GM12878 (cell line): ENCODE measurements around the gene YTHDF2. TPM values are rescaled to one million over a fixed set of nuclear protein-coding genes. Genes with fewer than 3 reads are reported as not detected.

Experiments used
- ATAC-seq: fragments of 200-7000 bp; cut with Tn5 transposase; 3 replicates; pipeline ENCODE4 v1.9.1; 2020; ENCODE audit warnings: mild to moderate bottlenecking, moderate library complexity
- BruUV-seq: library from RNA; stranded (reverse); fragments of 400-500 nt; replicated peaks from 2 replicates; lab custom pipeline; 2021; lab: Mats Ljungman, UMichigan
- CTCF ChIA-PET: fragments of 300-600 bp; sonication (Branson Sonifier 250); formaldehyde crosslinking; extraction: SDS; loops from one replicate; lab custom pipeline; 2021; ENCODE audit warnings: inconsistent platforms; lab: Yijun Ruan, JAX
- POLR2A ChIA-PET: fragments of 350-600 bp; formaldehyde crosslinking; extraction: SDS; loops from one replicate; lab custom pipeline; 2021; ENCODE audit warnings: inconsistent platforms; lab: Charles Lee
- RAD21 ChIA-PET: fragments of 300-600 bp; sonication (Branson Sonifier 250); formaldehyde crosslinking; loops from one replicate; lab custom pipeline; 2023; ENCODE audit warnings: antibody characterized with exemption; ENCODE audit not compliant: unreplicated experiment; lab: Charles Lee
- SMC1A ChIA-PET: fragments of 300-600 bp; sonication (Branson Sonifier 250); formaldehyde crosslinking; loops from one replicate; lab custom pipeline; 2023; ENCODE audit not compliant: unreplicated experiment, uncharacterized antibody; lab: Charles Lee
- DNase-seq: peaks from one replicate; pipeline ENCODE4 v3.0.0-alpha.2; 2011; ENCODE audit warnings: low read depth, low spot score
- FAIRE-seq: peaks from 3 replicates; lab custom pipeline; 2011; peaks lifted over from hg19 to GRCh38; lab: Jason Lieb, UNC
- H2AFZ ChIP-seq: 2 replicates; pipeline ENCODE4 v1.6.0; 2011; ENCODE audit warnings: low read depth, low read length, control low read depth; ENCODE audit not compliant: control insufficient read depth
- H3K27ac ChIP-seq: 2 replicates; pipeline ENCODE4 v1.5.1; 2011; ENCODE audit warnings: control low read depth; ENCODE audit not compliant: control insufficient read depth, insufficient read depth
- H3K27me3 ChIP-seq, 2 experiments: replicated peaks in 1 of 2; 2 replicates each; pipeline versions ENCODE4 v1.6.0 to v1.6.1; 2011; ENCODE audit warnings: low read length in 1 of 2; ENCODE audit not compliant: control insufficient read depth in 2 of 2, insufficient read depth in 2 of 2
- H3K36me3 ChIP-seq, 2 experiments: 2 replicates each; pipeline ENCODE4 v1.5.1; 2011; ENCODE audit warnings: low read length in 1 of 2; ENCODE audit not compliant: control insufficient read depth in 2 of 2, insufficient read depth in 2 of 2
- H3K4me1 ChIP-seq: 2 replicates; pipeline ENCODE4 v1.6.1; 2011; ENCODE audit warnings: mild to moderate bottlenecking, low read length, moderate library complexity, mixed read lengths; ENCODE audit not compliant: control insufficient read depth, insufficient read depth
- H3K4me2 ChIP-seq: 2 replicates; pipeline ENCODE4 v1.6.0; 2011; ENCODE audit warnings: control low read depth; ENCODE audit not compliant: control insufficient read depth, insufficient read depth
- H3K4me3 ChIP-seq: fragments of 200-600 bp; sonication (generic); 2 replicates; pipeline ENCODE4 v1.5.1; 2016
- H3K79me2 ChIP-seq: 2 replicates; pipeline ENCODE4 v1.6.0; 2011; ENCODE audit warnings: low read length; ENCODE audit not compliant: control insufficient read depth, insufficient read depth
- H3K9ac ChIP-seq: 2 replicates; pipeline ENCODE4 v1.8.0; 2011; ENCODE audit warnings: low read length, control low read depth, mixed read lengths; ENCODE audit not compliant: control insufficient read depth, insufficient read depth
- H3K9me3 ChIP-seq: replicated peaks from 3 replicates; pipeline ENCODE4 v1.5.1; 2011; ENCODE audit warnings: mild to moderate bottlenecking, low read length; ENCODE audit not compliant: control insufficient read depth, insufficient read depth
- H4K20me1 ChIP-seq: 2 replicates; pipeline ENCODE4 v1.6.0; 2011; ENCODE audit not compliant: control insufficient read depth, insufficient read depth
- HSF1 ChIP-seq: fragments of 150-350 bp; IDR thresholded peaks from 2 replicates; pipeline ENCODE4 v1.6.1; 2014; ENCODE audit warnings: mild to moderate bottlenecking, low read depth, low read length
- IKZF1 ChIP-seq: fragments of 450-650 bp; conservative IDR thresholded peaks from 2 replicates; pipeline ENCODE4 v1.6.1; 2017; ENCODE audit warnings: antibody characterized with exemption, mild to moderate bottlenecking
- NBN ChIP-seq: fragments of 450-650 bp; IDR thresholded peaks from 2 replicates; pipeline ENCODE4 v1.6.1; 2016
- NFYA ChIP-seq: IDR thresholded peaks from 2 replicates; pipeline ENCODE4 v1.6.1; 2011; ENCODE audit warnings: low read depth, mild to moderate bottlenecking, low read length, improper control_type of control experiment, borderline replicate concordance
- PML ChIP-seq: IDR thresholded peaks from 2 replicates; pipeline ENCODE4 v1.6.1; 2012; ENCODE audit warnings: low read length, inconsistent platforms
- TBL1XR1 ChIP-seq: IDR thresholded peaks from 2 replicates; pipeline ENCODE4 v1.6.1; 2012; ENCODE audit warnings: low read depth, low read length, improper control_type of control experiment
- WRNIP1 ChIP-seq: IDR thresholded peaks from 2 replicates; pipeline ENCODE4 v1.6.1; 2011; ENCODE audit warnings: low read depth, low read length, improper control_type of control experiment, borderline replicate concordance
- WGBS: methylation state at CpG from one replicate; pipeline ENCODE4 v1.1.6; 2016; ENCODE audit warnings: low lambda C conversion rate; ENCODE audit not compliant: insufficient replicate concordance, insufficient coverage; ENCODE audit errors: missing lambda C conversion rate; 5-methylcytosine and 5-hydroxymethylcytosine counted together
- in situ Hi-C: fragments of 300-500 bp; cut with MboI; formaldehyde crosslinking; loops from 9 replicates; pipeline ENCODE4 v1.14.3; 2018; ENCODE audit warnings: mixed read lengths
- intact Hi-C: fragments of 100-400 bp; cut with micrococcal nuclease; formaldehyde crosslinking; loops from one replicate; pipeline ENCODE4 v1.14.2; 2022; ENCODE audit not compliant: unreplicated experiment
- polyA plus RNA-seq, 11 experiments: library from polyadenylated mRNA; depleted of rRNA in 4 of 11; unstranded in 6 of 11; stranded (reverse) in 5 of 11; fragments of >200 nt; fragmentation: Nextera tagmentation in 4 of 11; fragmentation: Illumina TruSeq in 1 of 11; extraction: Ambion mirVana in 4 of 11; extraction: Trizol in 1 of 11; gene quantifications; 1 replicate in 1 of 11; 2 replicates in 10 of 11; pipeline versions ENCODE4 v1.2.1 to v1.2.3, GENCODE V29; 2011 to 2016; ENCODE audit warnings: inconsistent platforms in 2 of 11, missing spikeins in 2 of 11, low read depth in 1 of 11
- total RNA-seq, 4 experiments: library from RNA; depleted of rRNA in 3 of 4; stranded (reverse); fragments of >200 nt in 3 of 4; fragmentation: Illumina TruSeq in 1 of 4; extraction: Trizol in 1 of 4; gene quantifications; 2 replicates each; pipeline versions ENCODE4 v1.2.1 to v1.2.3, GENCODE V29; 2013 to 2021

Gene YTHDF2
- total and polyA plus RNA-seq, 10 of the 15 experiments (the other 5 are each of a cell fraction or from before 2014, with no cell fraction given), result 42.4 to 121 (median 66.9) TPM

GRCh38 chr1:28796352-28797211, 59.8 kb downstream of the YTHDF2 start (continued):
- TF ChIP-seq HSF1, result no peak
- no peak for TF ChIP-seq PML
- TF ChIP-seq IKZF1, result no peak
- no peak for TF ChIP-seq NBN
- no peak for TF ChIP-seq NFYA
- no peak for TF ChIP-seq TBL1XR1

DNA sequence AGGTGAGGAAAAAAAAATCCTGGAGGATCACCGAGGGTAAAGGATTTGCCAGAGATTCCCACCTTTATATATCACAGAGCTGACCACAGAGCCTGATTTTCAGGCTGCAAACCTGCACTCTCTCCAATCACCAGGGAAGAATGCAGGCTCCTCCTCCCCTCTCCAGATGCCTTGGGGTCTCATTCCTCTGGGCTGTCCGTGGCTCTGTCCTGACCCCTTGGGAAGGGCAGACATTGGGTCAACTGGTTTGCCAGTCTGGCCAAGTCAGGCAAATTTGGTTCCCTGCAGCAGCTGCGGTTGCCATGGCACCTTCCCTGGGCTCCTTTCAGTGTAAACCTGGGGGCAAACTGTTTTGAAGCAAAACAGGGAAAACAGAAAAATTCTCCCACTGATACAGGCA, 63.6 kb downstream of the YTHDF2 start:
- no peaks in the 10 kb centered on the region for H3K36me3 ChIP-seq
- RAD21 ChIA-PET, result no interaction called here
- no peaks in the 10 kb centered on the region for H3K27me3 ChIP-seq
- no peaks in the 10 kb centered on the region for H4K20me1 ChIP-seq
- BruUV-seq, result no TSS peak
- TF ChIP-seq WRNIP1, result no peak
- H3K9ac ChIP-seq, result no peak overlapping the region
- POLR2A ChIA-PET, result interaction anchor here (0.6 kb wide), 1 partner anchor 812 kb away, joined by 10 read pairs; no protein-coding TSS in a partner anchor
- intact Hi-C loops, result no loop called here
- CTCF ChIA-PET, result interaction anchor here (0.6 to 1.0 kb wide), 2 partner anchors 74 to 77 kb away, joined by 3 to 4 read pairs; no protein-coding TSS in a partner anchor
- whole genome bisulfite sequencing, result 0% methylated on average over 3 of the region's 3 CpGs
- H3K9me3 ChIP-seq, result no peaks in the 10 kb centered on the region; the same call in 2 of the 3 replicates
- DNase-seq (no peak), ATAC-seq (no peak), FAIRE-seq (no peak)
- H3K4me3 ChIP-seq, result no peak overlapping the region
- no peak overlapping the region for H2AFZ ChIP-seq
- in situ Hi-C loops, result no loop called here
- H3K79me2 ChIP-seq, result no peaks in the 10 kb centered on the region
- H3K27ac ChIP-seq, result no peak overlapping the region
- no peaks in the 10 kb centered on the region for H3K4me1 ChIP-seq
- SMC1A ChIA-PET, result no interaction called here
- no peak overlapping the region for H3K4me2 ChIP-seq
